ENCODE data around the gene HAPLN1. TPM values are rescaled to one million over a fixed set of nuclear protein-coding genes. Genes with fewer than 3 reads are reported as not detected.

HAPLN1 gene
- total RNA-seq, 1 experiment from 2014 or later: not detected

DNA sequence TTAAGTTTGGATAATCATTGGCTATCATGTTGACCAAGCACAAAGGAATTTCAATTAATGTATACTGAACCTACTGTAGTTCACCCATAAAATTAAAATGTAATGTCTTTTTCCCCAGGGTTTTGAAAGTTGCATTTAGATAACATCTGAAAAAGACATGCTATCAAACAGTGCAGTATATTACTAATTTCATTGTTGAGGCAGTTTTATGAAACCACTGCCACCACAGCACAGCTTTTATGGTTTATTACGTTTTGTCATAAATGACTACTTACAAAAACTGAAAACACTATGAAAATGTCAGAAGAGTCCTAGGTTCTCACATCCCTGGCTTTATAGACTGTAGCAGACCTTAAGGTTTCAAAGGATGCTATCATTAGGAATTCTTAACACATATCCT lies 32.0 kb upstream of the HAPLN1 start:
- TF ChIP-seq, protein P1, sequence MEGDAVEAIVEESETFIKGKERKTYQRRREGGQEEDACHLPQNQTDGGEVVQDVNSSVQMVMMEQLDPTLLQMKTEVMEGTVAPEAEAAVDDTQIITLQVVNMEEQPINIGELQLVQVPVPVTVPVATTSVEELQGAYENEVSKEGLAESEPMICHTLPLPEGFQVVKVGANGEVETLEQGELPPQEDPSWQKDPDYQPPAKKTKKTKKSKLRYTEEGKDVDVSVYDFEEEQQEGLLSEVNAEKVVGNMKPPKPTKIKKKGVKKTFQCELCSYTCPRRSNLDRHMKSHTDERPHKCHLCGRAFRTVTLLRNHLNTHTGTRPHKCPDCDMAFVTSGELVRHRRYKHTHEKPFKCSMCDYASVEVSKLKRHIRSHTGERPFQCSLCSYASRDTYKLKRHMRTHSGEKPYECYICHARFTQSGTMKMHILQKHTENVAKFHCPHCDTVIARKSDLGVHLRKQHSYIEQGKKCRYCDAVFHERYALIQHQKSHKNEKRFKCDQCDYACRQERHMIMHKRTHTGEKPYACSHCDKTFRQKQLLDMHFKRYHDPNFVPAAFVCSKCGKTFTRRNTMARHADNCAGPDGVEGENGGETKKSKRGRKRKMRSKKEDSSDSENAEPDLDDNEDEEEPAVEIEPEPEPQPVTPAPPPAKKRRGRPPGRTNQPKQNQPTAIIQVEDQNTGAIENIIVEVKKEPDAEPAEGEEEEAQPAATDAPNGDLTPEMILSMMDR (IDR thresholded peaks at IDR 0.05; ENCODE audit: unreplicated experiment): no peak
- intact Hi-C loops (cut with micrococcal nuclease): no loop called here
- Mint-ChIP-seq H3K36me3 (ENCODE audit: insufficient read depth, unreplicated experiment) (no peaks in the 10 kb centered on the region), H3K27ac (ENCODE audit: low read depth, unreplicated experiment) (no peak overlapping the region), H3K9me3 (ENCODE audit: unreplicated experiment) (no peaks in the 10 kb centered on the region), H3K27me3 (ENCODE audit: insufficient read depth, unreplicated experiment) (peaks cover 19% of the 10 kb centered on the region), H3K4me3 (ENCODE audit: unreplicated experiment) (no peak overlapping the region), H3K4me1 (ENCODE audit: insufficient read depth, unreplicated experiment) (no peaks in the 10 kb centered on the region)
- ChIA-PET CTCF (interaction anchor here (0.6 kb wide), 1 partner anchor 827 kb away, joined by 3 read pairs; no protein-coding TSS in a partner anchor), POLR2A (no interaction called here)
- DNase-seq (ENCODE audit: unreplicated experiment): no peak
- no TSS peak for BruUV-seq (replicated peaks)

GRCh38 chr5:83751201-83751600 lies 30.5 kb upstream of the HAPLN1 start:
- no peak for DNase-seq (ENCODE audit: unreplicated experiment)
- TF ChIP-seq, protein P1 (IDR thresholded peaks at IDR 0.05; ENCODE audit: unreplicated experiment): no peak
- POLR2A ChIA-PET: no interaction called here
- intact Hi-C loops (cut with micrococcal nuclease): no loop called here
- no TSS peak for BruUV-seq (replicated peaks)
- no peak overlapping the region for H3K4me3 Mint-ChIP-seq (ENCODE audit: unreplicated experiment)
- no peaks in the 10 kb centered on the region for H3K4me1 Mint-ChIP-seq (ENCODE audit: insufficient read depth, unreplicated experiment)
- H3K9me3 Mint-ChIP-seq (ENCODE audit: unreplicated experiment): no peaks in the 10 kb centered on the region
- no peaks in the 10 kb centered on the region for H3K36me3 Mint-ChIP-seq (ENCODE audit: insufficient read depth, unreplicated experiment)
- CTCF ChIA-PET: interaction anchor here (0.7 kb wide), 1 partner anchor 105 kb away, joined by 3 read pairs; no protein-coding TSS in a partner anchor
- no peak overlapping the region for H3K27ac Mint-ChIP-seq (ENCODE audit: low read depth, unreplicated experiment)
- H3K27me3 Mint-ChIP-seq (ENCODE audit: insufficient read depth, unreplicated experiment): peaks cover 19% of the 10 kb centered on the region

DNA sequence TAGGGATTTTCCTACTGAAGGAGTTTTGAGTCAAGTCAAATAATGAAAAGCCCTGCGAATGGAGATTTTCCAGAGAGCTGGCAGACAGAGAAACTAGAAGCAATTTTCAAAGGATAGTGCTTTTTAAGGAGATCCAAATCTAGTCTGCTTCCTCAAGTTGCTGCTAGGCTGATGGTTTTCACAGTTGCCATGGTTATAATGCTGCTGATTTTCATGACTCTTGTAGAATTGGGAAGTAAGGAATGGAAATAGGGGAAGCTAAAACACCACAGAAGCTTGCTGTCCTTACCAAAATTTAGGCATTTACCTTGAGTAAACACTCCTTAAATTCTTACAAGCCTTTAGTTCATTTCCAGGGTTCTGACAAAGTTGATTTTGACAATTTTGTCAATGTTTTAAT lies 30.1 kb upstream of the HAPLN1 start:
- Mint-ChIP-seq H3K36me3 (ENCODE audit: insufficient read depth, unreplicated experiment) (no peaks in the 10 kb centered on the region), H3K27ac (ENCODE audit: low read depth, unreplicated experiment) (no peak overlapping the region), H3K27me3 (ENCODE audit: insufficient read depth, unreplicated experiment) (peaks cover 19% of the 10 kb centered on the region), H3K4me1 (ENCODE audit: insufficient read depth, unreplicated experiment) (no peaks in the 10 kb centered on the region), H3K4me3 (ENCODE audit: unreplicated experiment) (no peak overlapping the region), H3K9me3 (ENCODE audit: unreplicated experiment) (no peaks in the 10 kb centered on the region)
- no TSS peak for BruUV-seq (replicated peaks)
- CTCF ChIA-PET: no interaction called here
- DNase-seq (ENCODE audit: unreplicated experiment): no peak
- POLR2A ChIA-PET: no interaction called here
- intact Hi-C loops (cut with micrococcal nuclease): no loop called here
- TF ChIP-seq, protein P1 (IDR thresholded peaks at IDR 0.05; ENCODE audit: unreplicated experiment): no peak

- DNase-seq (ENCODE audit: unreplicated experiment): no peak
- no peaks in the 10 kb centered on the region for H3K9me3 Mint-ChIP-seq (ENCODE audit: unreplicated experiment)
- ChIA-PET CTCF (no interaction called here), POLR2A (no interaction called here)
- H3K27me3 Mint-ChIP-seq (ENCODE audit: insufficient read depth, unreplicated experiment): peaks cover 57% of the 10 kb centered on the region
- no peak overlapping the region for H3K27ac Mint-ChIP-seq (ENCODE audit: low read depth, unreplicated experiment)
- no peaks in the 10 kb centered on the region for H3K4me1 Mint-ChIP-seq (ENCODE audit: insufficient read depth, unreplicated experiment)
- TF ChIP-seq, protein P1 (IDR thresholded peaks at IDR 0.05; ENCODE audit: unreplicated experiment): no peak
- BruUV-seq (replicated peaks): no TSS peak
- intact Hi-C loops (cut with micrococcal nuclease): no loop called here
- H3K36me3 Mint-ChIP-seq (ENCODE audit: insufficient read depth, unreplicated experiment): no peaks in the 10 kb centered on the region
- no peak overlapping the region for H3K4me3 Mint-ChIP-seq (ENCODE audit: unreplicated experiment)
Observed at GRCh38 chr5:83745816-83746215, 25.2 kb upstream of the HAPLN1 start.

Data from MCF 10A (cell line).